ENCODE measurements around the gene RPL5. TPM values are rescaled to one million over a fixed set of nuclear protein-coding genes. Genes with fewer than 3 reads are reported as not detected.

The RPL5 gene
- total and polyA plus RNA-seq, 2 experiments from 2014 or later, result 2,182 to 3,547 TPM

DNA sequence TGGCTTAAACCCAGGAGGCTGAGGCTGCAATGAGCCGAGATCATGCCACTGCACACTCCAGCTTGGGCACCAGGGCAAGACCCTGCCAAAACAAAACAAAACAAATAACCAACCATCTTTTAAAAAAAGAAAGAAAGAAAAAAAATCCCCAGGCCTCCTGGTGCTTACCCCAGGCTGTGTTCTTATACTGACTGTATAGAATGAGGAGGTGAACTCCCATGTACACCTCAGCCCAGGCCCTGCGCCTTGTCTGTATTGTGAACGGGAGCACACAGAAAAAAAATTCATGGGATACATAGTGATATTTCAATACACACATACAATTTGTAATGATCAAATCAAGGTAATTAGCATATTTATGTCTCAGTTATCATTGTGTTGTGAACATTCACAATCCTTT, 14.1 kb downstream of the RPL5 start:
- H3K36me3 ChIP-seq (ENCODE audit: insufficient read depth), result peaks cover 14% of the 10 kb centered on the region
- no peak overlapping the region for H3K27ac ChIP-seq (ENCODE audit: low read depth)
- no peaks in the 10 kb centered on the region for H3K4me1 ChIP-seq (ENCODE audit: insufficient read depth)
- Mint-ChIP-seq H3K36me3 (ENCODE audit: low read depth) (peaks cover 35% of the 10 kb centered on the region), H3K4me3 (no peak overlapping the region), H3K9me3 (no peaks in the 10 kb centered on the region), H3K27ac (no peak overlapping the region), H3K4me1 (no peaks in the 10 kb centered on the region), H3K27me3 (ENCODE audit: insufficient read depth, low read depth, poor library complexity) (no peaks in the 10 kb centered on the region)
- H3K4me3 ChIP-seq, result no peak overlapping the region
- H3K27me3 ChIP-seq (ENCODE audit: insufficient read depth), result no peaks in the 10 kb centered on the region
- no peak overlapping the region for H3K4me2 ChIP-seq
- TF ChIP-seq CREB1 (CRISPR knock-in tag; IDR thresholded peaks at IDR 0.05; ENCODE audit: low read depth) (no peak), ZNF114 (CRISPR knock-in tag; IDR thresholded peaks at IDR 0.05) (no peak), POLR2AphosphoS5 (IDR thresholded peaks at IDR 0.05; ENCODE audit: low read depth) (no peak), EZH2phosphoT487 (IDR thresholded peaks at IDR 0.05; ENCODE audit: unreplicated experiment) (no peak), ZNF462 (CRISPR knock-in tag; IDR thresholded peaks at IDR 0.05) (no peak), ETS1 (IDR thresholded peaks at IDR 0.05) (no peak), CTCF (conservative IDR thresholded peaks at IDR 0.05; ENCODE audit: low read depth in 2 of 2) (no peak)
- ATAC-seq (no peak), DNase-seq (ENCODE audit: low spot score) (no peak)
- H3F3A ChIP-seq (replicated peaks; ENCODE audit: low read depth), result peaks cover 19% of the 10 kb centered on the region
- H3K79me2 ChIP-seq (replicated peaks; ENCODE audit: insufficient read depth), result no peaks in the 10 kb centered on the region
- H3K9me2 ChIP-seq (ENCODE audit: insufficient read depth), result no peaks in the 10 kb centered on the region
- H4K20me1 ChIP-seq (replicated peaks; ENCODE audit: insufficient read depth), result peaks cover 10% of the 10 kb centered on the region
- H2AFZ ChIP-seq, result no peak overlapping the region

Data from GM23338 (cell line).